Activated gamma-delta T cell treated with Interleukin-2 at 50 U/mL for 16 hours (primary cell): ENCODE measurements around the gene CATSPER3.
"Not testable (repeated sequence)": the region's sequence is repeated elsewhere in the genome, so short reads cannot be mapped to it uniquely, and the experiment has no call there.

Experiments used
- DNase-seq: peaks from one replicate; pipeline ENCODE4 v3.0.0-alpha.2; 2020

The CATSPER3 gene

GRCh38 chr5:134975843-134976242 lies 8.1 kb downstream of the CATSPER3 start:
- no peak for DNase-seq

- no peak for DNase-seq
These were observed 9.1 kb downstream of the CATSPER3 start for GRCh38 chr5:134976841-134977240.

DNA sequence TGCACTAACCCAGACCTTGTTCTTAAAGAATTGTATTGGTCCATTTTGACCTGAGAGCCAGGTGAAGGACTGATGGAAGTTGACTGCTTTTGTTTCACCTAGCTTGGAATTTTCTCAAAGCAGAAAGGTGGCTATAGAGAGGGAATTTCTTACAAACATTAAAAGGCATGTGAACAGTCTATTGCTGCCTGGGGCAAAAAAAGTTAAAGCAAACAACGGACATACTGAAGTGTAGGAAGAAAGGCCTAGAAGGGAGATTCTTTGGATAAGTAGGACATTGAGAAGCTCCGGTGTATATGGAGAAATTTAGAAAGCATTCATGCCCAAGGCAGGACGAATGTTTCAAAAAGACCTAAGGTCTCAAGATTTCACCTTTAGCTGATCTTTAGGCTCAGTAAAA lies 11.7 kb downstream of the CATSPER3 start:
- DNase-seq = no peak

- DNase-seq = no peak
These were observed 14.5 kb downstream of the CATSPER3 start for GRCh38 chr5:134982230-134982629.

GRCh38 chr5:134989266-134989830 lies 21.6 kb downstream of the CATSPER3 start:
- DNase-seq = no peak

DNA sequence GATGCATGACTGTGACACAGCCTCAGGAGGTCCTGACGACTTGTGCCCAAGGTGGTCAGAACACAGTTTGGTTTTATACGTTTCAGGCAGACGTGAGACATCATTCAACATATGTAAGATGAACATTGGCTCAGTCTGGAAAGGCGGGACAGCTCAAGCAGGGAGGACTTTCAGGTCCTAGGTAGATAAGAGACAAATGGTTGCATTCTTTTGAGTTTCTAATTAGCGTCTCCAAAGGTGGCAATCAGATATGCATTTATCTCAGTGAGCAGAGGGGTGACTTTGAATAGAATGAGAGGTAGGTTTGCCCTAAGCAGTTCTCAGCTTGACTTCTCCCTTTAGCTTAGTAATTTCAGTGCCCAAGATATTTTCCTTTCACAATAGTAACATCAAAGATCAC lies 22.5 kb downstream of the CATSPER3 start:
- DNase-seq = not testable (repeated sequence)

DNA sequence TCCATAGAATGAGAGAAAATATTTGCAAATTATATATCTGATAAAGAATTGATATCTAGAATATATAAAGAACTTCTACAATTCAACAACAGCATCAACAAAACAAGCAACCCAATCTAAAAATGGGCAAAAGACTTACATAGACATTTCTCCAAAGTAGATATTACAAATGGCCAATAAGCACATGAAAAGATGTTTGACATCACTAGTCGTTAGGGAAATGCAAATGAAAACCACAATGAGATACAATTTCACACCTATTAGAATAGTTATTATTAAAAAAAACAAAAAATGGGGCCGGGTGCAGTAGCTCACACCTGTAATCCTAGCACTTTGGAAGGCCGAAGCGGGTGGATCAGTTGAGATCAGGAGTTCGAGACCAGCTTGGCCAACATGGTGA lies 24.4 kb downstream of the CATSPER3 start:
- DNase-seq = no peak

DNA sequence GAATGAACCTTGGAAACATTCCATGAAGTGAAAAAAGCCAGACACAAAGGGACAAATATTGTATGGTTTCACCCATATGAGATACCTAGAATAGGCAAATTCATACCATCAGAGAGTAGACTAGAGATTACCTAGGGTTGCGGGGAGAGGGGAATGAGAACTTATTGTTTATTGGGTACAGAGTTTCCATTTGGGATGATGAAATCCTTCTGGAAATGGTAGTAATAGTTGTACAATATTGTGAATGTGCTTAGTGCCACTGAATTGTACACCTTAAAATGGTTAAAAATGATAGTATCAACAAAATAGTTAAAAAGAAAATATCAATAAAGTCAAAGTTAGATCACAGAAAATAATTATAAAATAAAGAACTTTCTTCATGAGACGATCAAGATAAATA lies 25.5 kb downstream of the CATSPER3 start:
- no peak for DNase-seq

GRCh38 chr5:134994560-134995156 lies 27.0 kb downstream of the CATSPER3 start:
- no peak for DNase-seq

DNA sequence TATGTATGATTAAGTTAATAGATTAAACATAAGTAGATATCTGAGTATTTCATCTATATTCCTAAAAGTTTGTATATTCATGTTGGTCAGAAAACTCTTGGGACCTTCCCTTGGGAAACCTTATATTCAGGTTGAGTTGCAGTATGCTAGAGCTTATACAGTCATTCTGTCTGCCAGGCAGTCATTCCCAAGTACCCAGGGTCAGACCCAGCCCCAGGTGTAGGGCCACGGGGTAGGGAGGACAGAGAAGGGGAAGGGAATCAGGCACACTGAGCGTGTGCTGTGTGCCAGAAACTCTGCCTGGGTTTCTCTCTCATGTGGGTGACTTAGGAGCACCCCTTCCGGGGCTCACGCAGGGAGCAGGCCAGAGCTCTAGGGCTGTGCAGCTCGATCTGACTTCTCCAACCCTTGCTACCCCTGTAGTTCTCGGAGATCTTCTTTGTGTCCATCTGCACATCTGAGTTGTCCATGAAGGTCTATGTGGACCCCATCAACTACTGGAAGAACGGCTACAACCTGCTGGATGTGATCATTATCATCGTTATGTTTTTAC lies 28.2 kb downstream of the CATSPER3 start:
- DNase-seq = no peak

DNA sequence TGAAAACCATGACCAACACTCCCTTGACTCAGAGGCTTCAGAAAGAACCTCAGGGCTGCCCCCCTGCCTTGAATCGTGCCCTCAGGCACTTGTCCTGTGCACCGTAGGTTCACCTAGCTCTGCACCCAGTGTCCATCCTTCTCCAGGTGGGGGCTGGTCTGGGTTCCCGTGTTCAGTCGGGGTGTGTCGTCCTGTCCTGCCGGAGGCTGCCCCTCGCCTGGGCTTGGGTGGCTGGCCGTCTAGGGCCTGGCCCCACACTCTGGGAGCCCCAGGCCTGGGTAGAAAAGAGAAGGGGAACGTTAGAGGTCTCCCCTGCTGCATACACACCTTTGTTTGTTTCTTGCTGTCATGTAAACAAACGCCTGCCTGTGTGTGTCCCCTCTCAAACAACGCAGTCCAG lies 29.3 kb downstream of the CATSPER3 start:
- DNase-seq = no peak

- DNase-seq = not testable (repeated sequence)
These were observed 30.4 kb downstream of the CATSPER3 start for GRCh38 chr5:134998068-134998467.

- DNase-seq = no peak
These were observed 36.7 kb downstream of the CATSPER3 start for GRCh38 chr5:135004376-135004775.

- no peak for DNase-seq
These were observed 37.4 kb downstream of the CATSPER3 start for GRCh38 chr5:135005076-135005475.

DNA sequence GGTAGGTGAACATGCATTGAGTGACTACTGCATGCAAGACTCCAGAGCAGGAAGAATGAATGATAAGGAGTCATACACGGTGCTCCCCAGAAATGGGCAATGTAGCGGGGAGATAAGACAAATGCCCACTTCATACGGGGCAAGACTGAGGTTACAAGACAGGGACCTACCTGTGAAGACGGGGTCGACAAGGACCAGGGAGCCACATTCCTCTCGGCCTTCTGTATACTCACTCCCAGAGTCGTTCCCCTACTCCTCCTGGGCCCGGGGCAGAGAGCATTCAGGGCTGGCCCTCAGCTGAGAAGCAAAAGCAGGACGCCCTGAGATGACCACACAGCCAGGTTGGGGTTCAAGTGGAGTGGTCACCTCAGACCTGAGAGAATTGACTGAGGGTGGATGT lies 39.6 kb downstream of the CATSPER3 start:
- no peak for DNase-seq

DNA sequence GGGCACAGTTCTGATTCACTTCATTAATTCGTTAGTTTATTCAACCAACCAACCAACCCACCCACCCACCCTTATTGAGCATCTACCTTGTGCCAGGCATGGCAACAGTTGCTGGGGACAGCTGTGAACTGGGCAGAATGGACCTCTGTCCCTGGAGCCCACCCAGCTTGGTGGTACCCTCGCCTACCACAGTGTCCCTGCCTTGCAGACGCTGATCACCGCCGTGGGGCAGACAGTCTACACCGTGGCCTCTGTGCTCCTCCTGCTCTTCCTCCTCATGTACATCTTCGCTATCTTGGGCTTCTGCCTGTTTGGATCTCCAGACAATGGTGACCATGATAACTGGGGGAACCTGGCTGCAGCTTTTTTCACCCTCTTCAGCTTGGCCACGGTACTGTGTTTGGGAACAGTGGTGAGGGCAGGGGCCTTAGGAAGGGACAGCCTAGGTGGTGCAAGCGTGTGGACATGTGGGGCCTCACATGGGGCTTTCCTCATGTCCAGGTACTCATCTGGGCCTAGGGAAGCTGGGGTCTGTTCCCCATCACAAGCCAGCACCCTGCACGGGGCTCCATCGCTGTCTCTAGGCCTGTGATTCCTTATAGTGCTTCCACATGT lies 40.1 kb downstream of the CATSPER3 start:
- no peak for DNase-seq

- no peak for DNase-seq
These were observed 40.8 kb downstream of the CATSPER3 start for GRCh38 chr5:135008556-135008955.

GRCh38 chr5:135008981-135009735 lies 41.5 kb downstream of the CATSPER3 start:
- DNase-seq = no peak

DNA sequence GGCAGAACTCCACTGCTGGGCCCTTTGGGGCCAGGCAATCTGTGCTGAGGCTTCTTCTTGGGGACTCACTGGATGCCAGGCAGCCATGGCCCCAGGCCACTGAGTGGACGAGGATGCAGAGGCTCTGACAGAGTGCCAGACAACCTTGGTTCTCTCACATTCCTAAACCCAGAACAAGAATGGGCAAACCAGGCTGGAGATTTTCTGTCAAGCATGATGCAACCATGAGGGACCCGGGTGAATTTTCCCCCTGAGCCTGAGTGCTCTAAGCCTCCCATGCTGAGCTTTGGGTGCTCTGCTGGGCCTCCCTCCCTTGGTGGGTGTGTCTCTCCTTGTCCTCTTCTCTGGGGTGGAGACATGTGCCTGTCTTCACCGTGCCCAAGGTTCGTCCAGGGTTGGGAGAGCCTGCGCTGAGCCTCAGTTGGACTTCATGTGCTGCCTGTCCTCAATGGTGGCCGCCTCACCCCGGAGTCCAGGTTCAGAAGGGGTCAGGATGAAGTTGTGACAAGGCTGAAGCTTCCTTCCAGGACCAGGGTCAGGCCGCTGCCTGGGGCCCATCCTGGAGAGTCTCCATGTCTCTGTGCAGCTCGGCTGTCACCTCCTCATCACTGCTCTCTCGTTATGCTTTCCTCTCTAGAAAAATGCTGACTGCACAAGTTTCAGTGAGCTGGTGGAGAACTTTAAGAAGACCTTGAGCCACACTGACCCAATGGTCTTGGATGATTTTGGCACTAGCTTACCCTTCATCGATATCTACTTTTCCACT lies 42.2 kb downstream of the CATSPER3 start:
- no peak for DNase-seq

DNA sequence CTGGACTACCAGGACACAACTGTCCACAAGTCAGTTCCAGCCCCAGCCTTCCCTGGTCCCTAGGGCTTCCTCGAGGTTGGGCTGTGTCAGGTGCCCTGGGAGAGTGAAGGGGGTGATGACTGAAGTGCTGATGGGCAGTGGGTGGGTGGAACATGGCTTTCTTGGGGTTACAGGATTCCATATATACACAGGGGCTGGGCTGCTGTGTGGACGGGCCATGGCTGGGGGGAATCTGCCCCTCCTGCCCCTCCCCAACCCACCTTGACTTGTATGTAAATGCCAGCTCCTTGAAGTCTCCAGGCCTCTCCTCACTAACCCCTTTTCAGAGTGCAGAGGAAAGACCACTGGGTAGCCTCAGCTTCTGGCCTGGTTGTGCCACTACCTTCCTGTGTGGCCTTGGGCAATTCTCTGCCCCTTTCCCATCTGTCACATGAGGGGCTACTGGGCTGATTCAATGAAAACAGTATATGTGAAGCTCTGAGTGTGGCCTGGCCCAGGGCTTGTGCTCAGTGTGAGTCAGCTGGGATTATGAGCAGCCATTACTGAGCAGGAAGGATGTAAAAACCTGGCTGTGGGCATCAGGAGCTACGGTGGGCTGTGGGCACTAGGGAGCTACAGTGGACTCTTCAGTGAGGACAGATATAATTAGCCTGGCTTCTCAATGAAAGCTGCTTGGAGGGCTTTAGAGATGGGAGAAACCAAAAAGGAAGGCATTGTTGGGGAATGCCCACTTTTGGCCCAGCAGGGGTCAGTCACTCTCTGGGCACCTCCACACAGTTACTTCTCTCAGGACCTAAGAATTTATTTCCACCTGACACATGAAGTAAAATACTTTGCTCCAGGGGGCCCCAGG lies 43.0 kb downstream of the CATSPER3 start:
- DNase-seq = no peak

DNA sequence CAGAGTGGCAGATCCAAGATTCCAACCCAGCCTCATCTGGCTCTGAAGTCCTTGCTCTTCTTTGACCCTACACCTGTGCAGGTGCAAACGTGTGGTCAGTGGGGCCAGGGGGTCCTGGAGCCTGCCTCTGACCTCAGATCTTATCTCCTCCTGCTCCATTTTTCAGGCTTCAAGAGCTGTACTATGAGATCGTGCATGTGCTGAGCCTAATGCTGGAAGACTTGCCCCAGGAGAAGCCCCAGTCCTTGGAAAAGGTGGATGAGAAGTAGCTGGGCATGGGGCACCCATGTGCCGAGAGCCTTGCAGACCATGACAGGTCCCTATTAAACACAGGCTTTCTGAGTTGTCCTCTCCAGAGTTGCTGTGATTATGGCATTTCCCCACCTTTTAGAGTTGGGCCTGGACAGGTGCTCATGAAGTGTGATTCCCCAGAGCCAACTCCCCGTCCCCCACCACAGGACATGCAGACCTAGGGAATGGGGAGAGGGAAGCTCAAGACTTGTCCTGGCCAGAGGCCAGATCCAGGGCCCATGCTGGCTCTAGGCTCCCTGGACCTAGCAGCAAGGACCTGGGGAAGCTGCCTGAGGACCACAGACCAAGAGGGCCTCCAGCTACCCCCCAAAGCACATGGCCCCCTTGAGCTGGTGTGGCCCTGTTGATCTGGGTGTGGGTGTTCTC lies 43.8 kb downstream of the CATSPER3 start:
- DNase-seq = no peak
